CD1c-positive myeloid dendritic cell (primary cell): ENCODE results near the gene NUDT22.

Experiments
- DNase-seq: peaks from one replicate; pipeline ENCODE4 v3.0.0-alpha.2; 2016; ENCODE audit errors: extremely low spot score

Gene NUDT22

DNA sequence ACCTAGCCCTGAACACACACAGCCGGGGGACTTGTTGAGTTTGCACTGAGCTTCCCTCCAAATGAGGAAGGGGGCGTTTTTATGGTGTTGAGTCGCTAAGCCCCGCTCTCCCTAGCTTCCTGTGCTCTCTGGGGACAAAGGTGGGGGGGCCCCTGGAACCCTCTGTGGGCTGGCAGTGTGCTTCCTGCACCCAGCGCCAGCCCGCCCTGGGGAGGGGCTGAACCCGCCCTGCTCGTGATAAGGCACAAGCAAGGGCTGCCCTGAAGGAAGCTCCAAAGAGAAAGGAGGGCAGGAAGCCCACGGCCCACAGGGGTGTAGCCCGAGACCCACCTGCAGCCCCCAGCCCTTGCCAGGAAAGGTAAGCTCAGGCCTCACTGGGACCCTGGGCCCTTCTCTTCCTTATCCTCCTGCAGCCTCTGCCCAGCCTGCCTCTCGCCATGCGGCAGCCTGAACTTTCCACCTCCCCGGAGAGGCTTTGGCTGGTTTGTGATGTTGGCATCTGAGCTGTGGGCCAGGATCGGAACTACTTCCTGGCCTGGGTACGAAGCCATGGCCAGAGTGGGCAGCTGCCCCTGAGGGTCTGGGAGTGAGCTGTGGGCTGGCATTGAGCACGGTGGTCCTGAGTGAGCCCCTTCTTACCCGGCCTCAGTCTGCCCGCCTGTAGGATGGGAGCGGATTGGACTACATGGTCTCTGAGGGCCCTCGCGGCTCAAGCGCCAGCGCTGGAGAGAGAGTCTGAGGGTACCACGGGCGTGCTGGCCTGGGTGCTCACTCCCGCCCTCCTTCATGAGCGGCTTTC is 19.4 kb upstream of the NUDT22 start, which contains the start of gene FERMT3:
Gene FERMT3 (plus strand): TSS at position 265 of the 799 bp plus-strand sequence. CDS start 644 bp downstream, outside the sequence.
- peak; percentile 85 for DNase-seq

DNA sequence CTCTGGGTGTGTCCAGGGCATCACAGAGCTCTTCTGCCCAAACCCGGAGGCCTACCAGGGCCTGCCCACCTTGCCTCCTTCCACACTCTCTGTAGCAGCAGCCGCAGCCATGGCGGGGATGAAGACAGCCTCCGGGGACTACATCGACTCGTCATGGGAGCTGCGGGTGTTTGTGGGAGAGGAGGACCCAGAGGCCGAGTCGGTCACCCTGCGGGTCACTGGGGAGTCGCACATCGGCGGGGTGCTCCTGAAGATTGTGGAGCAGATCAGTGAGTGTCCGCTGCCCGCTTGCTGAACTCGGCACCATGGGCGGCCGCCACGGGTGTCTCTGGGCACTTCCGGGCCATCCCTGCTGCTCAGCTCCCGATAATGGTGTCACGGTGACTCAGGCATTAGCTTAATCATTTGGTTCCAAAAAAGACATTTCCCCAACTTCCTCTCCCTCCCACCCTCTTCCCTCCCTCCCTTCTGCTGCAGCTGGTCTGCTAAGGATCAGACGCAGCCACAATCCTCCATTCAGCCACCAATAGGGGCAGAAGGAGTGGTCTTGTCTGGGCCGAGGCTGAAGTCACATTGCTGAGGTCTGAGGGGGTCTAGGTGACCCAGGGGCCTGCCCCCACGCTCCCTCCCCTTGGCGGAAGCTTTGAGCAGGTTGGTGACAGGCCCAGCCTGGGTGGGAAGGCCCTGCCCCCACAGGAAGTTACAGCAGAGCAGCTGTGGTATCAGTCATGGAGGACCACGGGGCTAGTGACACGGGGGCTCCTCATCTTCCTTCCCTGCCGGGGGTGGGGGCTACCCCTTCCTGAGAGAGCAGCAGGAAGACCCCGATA is 18.6 kb upstream of the NUDT22 start:
- DNase-seq: peak; percentile 89

DNA sequence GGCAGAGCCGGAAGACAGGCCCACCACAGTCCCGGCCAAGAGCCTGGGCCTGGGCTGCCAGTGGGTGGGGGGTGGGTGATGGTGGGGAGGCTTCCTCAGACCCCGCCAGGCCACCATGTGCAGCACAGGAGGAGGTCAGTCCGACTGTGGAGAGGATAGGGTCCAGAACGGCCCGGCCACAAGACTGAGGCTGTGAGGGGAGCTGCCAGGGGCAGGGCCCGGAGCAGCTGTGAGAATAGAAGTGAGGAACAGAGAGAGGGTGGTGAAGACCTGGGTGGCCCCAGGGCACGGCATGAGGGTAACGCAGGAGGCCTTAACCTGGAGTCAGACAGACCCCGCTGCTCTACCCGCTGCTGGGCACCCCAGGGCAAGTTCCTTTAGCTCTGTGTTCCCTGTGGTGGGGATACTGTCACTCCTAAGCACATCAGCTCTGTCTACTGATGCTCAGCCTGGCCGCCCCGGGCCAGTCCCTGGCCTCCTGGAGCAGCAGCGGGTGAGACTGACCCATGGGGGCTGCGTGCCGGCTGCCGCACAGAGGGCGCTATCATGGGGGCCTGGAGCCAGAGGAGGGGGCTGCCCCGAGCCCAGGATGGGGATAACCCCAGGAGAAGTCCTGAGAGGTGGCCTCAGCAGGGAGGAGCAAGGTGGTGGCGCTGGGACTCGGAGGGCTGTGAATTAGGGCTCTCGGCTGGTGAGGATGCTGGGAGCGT is 17.8 kb upstream of the NUDT22 start:
- no peak for DNase-seq

DNA sequence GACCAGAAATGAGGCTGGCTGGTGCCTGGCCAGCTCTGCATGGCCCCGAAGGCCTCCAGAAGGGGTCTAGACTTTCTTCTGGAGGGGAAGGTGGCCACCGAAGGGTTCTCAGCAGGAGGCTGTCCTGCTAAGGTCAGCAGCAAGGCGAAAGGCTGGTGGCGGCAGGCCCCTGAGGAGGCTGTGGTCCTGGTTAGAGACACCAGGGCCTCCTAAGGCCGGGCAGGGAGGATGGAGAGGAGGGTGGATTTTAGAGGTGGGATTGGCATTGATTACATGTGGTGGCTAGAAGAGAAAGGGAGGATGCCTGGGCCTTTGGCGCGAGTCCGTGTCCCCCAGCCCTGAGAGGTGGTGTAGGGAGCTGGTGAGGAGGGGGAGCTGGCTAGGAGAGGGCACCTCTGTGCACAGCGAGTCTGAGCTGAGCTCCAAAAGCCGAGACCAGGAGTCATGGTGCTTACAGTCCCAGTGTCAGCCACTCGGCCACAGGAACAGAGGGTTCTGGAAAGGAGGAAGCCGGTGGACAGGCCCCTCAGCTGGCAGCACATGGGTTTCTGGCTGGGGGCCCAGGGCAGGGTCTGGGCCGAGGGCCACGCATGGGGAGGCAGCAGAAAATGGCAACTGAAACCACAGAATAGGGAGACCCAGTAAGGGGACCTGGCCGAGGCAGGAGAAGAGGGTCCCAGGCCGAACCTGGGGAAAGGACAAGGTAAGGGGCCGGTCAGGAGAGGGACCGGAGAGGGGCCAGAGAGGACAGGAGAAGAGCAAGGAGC is 17.1 kb upstream of the NUDT22 start:
- no peak for DNase-seq

DNA sequence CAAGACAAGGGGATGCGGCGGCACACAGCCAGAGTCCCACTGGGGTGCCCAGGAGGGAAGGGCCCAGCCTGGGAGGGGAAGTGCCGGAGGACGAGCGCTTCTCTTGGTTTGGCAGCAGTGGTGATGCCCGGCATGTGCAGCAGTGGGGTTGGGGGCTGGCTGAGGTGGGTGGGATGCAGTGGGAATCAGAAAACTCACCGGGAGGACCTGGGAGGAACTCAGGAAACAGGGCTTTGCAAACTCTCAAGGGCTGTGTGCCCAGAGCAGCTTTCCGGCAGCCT is 16.6 kb upstream of the NUDT22 start:
- no peak for DNase-seq

DNA sequence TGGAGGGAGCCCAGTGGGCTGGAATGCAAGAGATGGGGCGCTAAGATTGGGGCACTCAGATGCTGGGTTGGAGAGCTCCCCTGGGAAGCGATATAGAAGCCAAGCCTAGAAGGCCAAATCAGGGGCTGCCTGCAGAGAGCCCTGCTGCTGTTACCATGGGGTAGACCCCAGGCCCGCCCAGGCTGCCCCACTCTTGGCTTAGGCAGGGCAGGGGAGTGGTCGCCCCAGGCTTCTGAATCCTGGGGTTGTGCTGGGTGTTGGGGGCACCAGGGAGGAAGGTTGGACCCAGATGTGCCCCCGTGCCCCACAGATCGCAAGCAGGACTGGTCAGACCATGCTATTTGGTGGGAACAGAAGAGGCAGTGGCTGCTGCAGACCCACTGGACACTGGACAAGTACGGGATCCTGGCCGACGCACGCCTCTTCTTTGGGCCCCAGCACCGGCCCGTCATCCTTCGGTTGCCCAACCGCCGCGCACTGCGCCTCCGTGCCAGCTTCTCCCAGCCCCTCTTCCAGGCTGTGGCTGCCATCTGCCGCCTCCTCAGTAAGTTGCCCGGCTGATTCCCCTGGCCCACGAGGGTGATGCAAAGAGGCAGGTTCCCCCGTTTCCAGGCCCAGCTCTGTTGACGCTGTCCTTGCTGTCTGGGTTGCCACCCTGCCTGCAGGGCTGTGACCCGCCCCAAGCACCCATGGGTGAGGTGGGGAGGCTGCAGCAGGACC is 15.6 kb upstream of the NUDT22 start:
- no peak for DNase-seq

DNA sequence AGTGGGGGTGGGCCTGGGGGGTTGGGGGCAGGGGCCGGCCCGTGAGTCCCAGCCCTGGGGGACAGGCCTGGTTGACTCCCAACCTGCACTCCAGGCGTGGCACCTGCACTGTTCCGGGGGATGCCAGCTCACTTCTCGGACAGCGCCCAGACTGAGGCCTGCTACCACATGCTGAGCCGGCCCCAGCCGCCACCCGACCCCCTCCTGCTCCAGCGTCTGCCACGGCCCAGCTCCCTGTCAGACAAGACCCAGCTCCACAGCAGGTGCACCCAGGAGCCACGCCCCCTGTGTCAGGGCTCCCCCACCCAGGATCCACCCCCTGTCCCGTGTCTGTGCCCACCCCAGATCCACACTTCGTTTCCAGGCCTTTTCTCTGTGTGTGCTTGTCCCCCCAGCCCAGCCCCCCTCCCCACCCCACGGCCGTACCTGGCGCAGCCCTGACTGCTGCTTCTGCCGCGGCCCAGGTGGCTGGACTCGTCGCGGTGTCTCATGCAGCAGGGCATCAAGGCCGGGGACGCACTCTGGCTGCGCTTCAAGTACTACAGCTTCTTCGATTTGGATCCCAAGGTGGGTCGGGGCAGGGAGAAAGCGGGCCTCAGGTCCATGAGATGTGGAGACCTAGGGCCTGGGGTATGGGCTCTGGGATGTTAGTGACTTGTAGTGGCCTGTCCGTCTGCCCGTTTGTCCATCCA is 14.7 kb upstream of the NUDT22 start:
- DNase-seq: no peak

DNA sequence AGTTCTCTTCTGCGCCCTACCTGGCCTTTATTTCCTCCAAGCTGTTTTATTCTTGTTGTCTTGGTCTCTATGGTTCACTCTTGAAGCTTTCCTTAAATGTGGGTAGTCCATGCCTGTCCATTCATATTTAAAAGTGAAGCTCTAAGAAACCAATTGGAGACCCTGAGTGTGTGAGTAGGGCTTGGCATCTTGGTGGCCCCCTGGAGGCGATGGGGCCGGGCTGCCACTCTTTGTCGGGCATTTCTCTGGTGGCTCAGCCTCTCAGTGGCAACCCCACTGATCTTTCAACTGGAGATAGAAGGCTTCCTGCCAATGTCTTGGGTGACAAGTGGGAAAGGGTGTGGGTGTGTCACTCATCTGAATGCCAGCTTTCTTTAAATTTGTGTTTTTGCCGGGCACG is 9.2 kb upstream of the NUDT22 start:
- DNase-seq: no peak

DNA sequence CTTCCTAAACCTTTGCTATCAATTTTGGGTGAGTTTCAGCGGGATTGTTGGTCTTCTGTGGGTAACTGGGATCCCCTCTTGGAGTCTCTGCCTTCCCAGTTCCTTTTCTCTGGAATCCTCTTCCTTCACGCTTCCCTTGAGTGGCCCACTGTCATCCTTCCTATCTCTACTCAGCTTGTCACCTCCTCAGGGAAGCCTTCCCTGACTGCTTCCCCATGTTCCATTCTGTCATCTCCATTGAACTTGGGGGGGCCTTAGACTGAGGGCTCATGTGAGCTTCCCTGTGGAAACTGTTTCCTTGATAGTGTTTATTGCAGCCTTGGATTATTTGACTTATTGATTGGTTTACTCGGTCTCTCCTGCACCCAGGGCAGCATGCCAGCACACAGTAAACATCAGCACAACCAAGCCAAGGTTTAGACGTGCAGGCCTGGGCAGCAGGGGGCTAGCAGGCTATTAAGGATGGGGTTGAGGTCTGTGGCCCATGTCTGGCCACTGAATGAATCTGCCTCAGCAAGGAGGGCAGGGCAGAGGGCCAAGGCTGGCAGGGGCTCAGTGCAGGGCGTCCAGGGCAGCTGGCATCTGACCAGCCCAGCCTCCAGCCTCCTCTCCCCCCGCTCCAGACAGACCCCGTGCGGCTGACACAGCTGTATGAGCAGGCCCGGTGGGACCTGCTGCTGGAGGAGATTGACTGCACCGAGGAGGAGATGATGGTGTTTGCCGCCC is 7.3 kb upstream of the NUDT22 start:
- DNase-seq: no peak

DNA sequence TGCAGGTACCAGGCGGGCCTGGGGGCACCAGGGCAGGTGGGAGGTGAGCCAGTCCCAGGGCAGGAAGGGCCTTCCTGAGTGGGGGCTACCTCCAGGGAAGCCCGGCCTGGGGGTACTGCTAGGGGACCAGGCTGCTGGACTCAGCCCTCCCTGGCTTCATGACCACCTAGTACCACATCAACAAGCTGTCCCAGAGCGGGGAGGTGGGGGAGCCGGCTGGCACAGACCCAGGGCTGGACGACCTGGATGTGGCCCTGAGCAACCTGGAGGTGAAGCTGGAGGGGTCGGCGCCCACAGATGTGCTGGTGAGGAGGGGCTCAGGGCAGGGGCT is 6.8 kb upstream of the NUDT22 start:
- no peak for DNase-seq

DNA sequence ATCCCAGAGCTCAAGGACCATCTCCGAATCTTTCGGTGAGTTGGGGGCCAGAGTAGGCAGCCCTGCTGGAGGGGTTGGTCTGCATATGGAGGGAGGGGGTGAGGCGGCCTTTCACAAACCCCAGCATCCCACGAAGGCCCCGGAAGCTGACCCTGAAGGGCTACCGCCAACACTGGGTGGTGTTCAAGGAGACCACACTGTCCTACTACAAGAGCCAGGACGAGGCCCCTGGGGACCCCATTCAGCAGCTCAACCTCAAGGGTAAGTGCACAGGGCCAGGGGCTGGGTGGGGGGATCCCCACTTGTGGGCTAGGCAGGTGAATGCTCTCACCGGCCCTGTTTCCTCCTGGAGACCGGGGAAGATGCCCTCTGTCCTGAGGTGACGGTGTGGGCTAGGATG is 6.3 kb upstream of the NUDT22 start:
- DNase-seq: no peak

DNA sequence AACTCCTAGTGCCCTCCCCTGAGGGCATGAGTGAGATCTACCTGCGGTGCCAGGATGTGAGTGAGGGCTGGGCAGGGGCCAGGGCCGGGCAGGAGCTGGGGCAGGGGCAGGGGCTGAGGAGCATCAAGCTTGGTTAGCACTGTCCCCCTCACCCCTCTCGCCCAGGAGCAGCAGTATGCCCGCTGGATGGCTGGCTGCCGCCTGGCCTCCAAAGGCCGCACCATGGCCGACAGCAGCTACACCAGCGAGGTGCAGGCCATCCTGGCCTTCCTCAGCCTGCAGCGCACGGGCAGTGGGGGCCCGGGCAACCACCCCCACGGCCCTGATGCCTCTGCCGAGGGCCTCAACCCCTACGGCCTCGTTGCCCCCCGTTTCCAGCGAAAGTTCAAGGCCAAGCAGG is 5.8 kb upstream of the NUDT22 start:
- no peak for DNase-seq

DNA sequence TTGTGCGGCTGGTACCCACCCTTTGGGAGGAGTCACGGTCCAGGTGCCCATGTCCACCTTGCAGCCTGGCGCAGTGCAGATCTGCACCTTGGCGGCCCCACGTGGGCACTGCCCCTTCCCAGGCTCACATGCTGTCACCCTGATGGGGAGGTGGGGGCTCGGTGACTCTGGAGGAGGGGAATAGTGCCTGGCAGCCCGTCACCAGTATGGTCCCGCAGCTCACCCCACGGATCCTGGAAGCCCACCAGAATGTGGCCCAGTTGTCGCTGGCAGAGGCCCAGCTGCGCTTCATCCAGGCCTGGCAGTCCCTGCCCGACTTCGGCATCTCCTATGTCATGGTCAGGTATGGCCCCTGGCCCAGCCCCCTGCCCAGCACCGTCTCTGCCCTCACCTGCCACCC is 5.3 kb upstream of the NUDT22 start:
- DNase-seq: no peak

DNA sequence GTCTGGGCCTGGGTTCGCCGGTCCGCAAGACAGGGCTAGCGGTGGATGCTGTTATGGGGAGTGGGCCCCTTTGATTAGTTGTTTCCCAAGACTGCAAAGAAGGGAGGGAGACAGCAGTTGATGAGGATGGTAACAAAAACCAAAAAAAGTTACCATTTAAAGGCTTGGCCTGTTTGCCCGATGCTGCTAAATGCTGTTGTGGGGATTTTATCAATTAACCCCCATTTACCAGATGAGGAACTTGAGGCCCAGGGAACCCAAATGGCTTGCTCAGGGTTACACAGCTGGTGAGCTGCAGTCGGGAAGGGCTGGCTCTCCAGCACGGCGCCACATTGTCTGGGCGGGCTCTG is 3.4 kb upstream of the NUDT22 start:
- DNase-seq: no peak

DNA sequence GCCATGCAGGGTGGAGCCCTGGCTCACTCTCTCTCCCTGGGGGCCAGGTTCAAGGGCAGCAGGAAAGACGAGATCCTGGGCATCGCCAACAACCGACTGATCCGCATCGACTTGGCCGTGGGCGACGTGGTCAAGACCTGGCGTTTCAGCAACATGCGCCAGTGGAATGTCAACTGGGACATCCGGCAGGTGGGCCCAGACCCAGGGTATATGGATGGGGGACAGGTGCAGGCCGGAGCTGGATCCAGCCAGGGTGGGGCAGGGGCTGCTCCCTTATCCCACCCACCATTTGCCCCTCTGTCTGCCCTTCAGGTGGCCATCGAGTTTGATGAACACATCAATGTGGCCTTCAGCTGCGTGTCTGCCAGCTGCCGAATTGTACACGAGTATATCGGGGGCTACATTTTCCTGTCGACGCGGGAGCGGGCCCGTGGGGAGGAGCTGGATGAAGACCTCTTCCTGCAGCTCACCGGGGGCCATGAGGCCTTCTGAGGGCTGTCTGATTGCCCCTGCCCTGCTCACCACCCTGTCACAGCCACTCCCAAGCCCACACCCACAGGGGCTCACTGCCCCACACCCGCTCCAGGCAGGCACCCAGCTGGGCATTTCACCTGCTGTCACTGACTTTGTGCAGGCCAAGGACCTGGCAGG is 2.9 kb upstream of the NUDT22 start:
- no peak for DNase-seq

DNA sequence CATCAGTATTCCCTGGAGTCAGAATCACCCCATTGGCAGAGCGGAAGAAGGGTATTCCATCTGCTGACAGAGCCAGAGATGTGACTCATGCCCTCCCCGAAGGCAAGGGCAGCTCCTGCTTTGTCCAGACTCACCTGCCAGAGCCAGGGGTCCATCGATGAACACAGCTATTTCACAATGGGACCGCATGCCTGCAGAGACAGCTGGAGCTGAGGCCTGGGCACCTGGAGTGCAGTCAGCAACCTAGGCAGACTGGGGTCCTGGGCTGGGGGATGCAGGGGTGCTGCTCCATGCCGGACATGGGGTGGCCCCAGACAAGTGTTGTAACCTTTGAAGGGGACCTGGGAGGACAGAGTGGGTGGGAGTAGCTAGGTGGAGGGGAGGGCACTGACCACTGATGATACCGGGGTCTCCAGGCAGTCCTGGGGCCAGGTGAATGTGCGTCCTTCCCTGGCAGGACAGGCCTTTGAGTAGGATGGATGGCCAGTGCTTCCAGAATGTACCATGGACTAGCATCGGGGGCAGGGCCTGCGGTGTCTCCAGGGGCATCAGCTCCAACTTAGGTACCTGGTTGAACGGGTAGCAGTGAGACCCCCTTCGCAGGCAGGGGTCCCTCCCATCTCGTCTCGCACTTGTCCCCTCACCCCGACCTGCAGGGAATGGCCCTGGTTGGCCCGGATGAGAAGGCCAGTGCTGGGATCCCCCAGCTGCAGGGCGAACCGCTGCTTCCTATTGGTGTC is 1.8 kb upstream of the NUDT22 start:
- no peak for DNase-seq

DNA sequence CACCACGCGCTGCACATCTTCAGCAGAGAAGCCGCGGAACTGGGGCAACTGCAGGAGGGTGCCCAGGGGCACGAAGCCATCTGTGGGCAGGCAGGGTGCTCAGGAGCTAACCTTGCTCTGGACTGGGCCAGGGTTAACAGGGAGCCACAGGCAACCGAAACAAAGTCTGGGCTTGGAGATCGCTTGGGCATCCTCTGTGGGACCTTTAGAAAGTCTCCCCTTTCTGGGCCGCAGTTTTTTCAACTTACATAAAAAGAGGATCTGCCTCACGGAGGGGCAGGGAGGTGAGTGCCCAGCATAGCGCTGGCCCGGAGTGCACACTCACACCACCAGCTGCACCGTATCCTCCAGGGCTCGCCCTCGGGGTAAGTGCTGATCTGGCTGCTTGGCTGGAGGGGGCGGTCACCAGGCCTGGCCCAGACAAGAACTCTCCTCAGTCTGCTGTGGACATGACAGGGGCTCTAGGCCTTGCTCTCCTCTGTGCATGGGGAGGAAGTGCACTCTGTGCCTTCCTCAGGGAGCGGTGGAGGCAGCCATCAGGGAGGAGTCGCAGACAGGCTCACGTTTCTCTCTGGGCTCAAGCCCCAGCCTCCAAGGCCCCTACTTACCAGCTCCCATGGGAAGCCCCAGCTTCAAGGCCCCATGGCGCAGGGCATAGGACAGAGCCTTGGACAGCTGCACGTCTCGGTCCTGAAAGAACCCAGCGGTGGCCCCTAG is 1.0 kb upstream of the NUDT22 start:
- peak; percentile 28 for DNase-seq

DNA sequence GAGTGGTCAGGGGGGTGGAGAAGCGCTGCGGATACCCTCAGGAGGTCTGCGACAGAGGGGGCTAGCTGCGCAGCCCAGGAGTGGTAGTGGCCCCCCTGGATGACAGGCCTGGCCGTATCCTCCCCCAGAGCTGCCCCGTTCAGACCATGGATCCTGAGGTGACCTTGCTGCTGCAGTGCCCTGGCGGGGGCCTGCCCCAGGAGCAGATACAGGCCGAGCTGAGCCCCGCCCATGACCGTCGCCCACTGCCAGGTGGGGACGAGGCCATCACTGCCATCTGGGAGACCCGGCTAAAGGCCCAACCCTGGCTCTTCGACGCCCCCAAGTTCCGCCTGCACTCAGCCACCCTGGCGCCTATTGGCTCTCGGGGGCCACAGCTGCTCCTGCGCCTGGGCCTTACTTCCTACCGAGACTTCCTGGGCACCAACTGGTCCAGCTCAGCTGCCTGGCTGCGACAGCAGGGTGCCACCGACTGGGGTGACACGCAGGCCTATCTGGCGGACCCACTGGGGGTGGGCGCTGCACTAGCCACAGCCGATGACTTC is 505 bp downstream of the NUDT22 start:
- peak; percentile 89 for DNase-seq
